DOHH2 (cell line): Measurements from ENCODE around the gene UGT2B7.

Source experiments
- CTCF ChIP-seq: fragments of 200-600 bp; sonication (generic); IDR thresholded peaks from one replicate; pipeline ENCODE4 v1.5.1; 2014; ENCODE audit warnings: antibody characterized with exemption, mild to moderate bottlenecking, low read depth, low read length; ENCODE audit not compliant: poor library complexity, severe bottlenecking
- EZH2phosphoT487 ChIP-seq: fragments of 200-600 bp; sonication (generic); IDR thresholded peaks from 2 replicates; pipeline ENCODE4 v1.6.1; 2017; ENCODE audit warnings: borderline replicate concordance, mild to moderate bottlenecking, antibody characterized with exemption, low read length, moderate library complexity, mixed read lengths

GRCh38 chr4:69096111-69096656 lies at the start of gene UGT2B7:
- TF ChIP-seq CTCF (no peak), EZH2phosphoT487 (no peak)
